Ovary (tissue), 9 donors: Measurements from ENCODE around the gene KLHL3. TPM values are rescaled to one million over a fixed set of nuclear protein-coding genes. Genes with fewer than 3 reads are reported as not detected.

ENCODE experiments used
- DNase-seq, 5 donors: peaks; one replicate each; pipeline ENCODE4 v3.0.0-alpha.2; 2019 to 2020
- H3K27ac ChIP-seq, 2 donors: fragments of 200-600 bp; one replicate each; pipeline versions ENCODE4 v1.5.1 to v1.8.0; 2019 to 2022
- H3K27me3 ChIP-seq: fragments of 200-600 bp; one replicate; pipeline ENCODE4 v1.8.0; 2022
- H3K36me3 ChIP-seq: fragments of 200-600 bp; sonication (generic); one replicate; pipeline ENCODE4 v1.5.1; 2019
- H3K4me1 ChIP-seq: one replicate; pipeline ENCODE4 v1.8.1; 2013; ENCODE audit warnings: mild to moderate bottlenecking, moderate library complexity; ENCODE audit not compliant: insufficient read depth
- H3K4me3 ChIP-seq: fragments of 200-600 bp; sonication (generic); one replicate; pipeline ENCODE4 v1.5.1; 2017
- H3K9me3 ChIP-seq, 2 donors: fragments of 200-600 bp in 1 of 2; sonication (generic) in 1 of 2; one replicate each; pipeline versions ENCODE4 v1.5.1 to v1.8.1; 2013 to 2019; ENCODE audit warnings: mild to moderate bottlenecking in 1 of 2, moderate library complexity in 1 of 2
- CTCF ChIP-seq, 3 donors: fragments of 450-650 bp in 2 of 3; fragments of 200-600 bp in 1 of 3; IDR thresholded peaks; one replicate each; pipeline versions ENCODE4 v1.5.1 to v1.8.0; 2016 to 2022; ENCODE audit warnings: antibody characterized with exemption in 3 of 3, mild to moderate bottlenecking in 1 of 3
- EP300 ChIP-seq: sonication (generic); formaldehyde crosslinking; IDR thresholded peaks from one replicate; pipeline ENCODE4 v1.6.1; 2017; ENCODE audit warnings: antibody characterized with exemption
- POLR2A ChIP-seq: fragments of 450-650 bp; IDR thresholded peaks from one replicate; pipeline ENCODE4 v1.6.1; 2017; ENCODE audit warnings: antibody characterized with exemption, mild to moderate bottlenecking, moderate library complexity
- WGBS, 3 donors: extraction: QIAGEN DNeasy Blood & Tissue Kit in 1 of 3; methylation state at CpG; one replicate each; pipeline versions ENCODE4 v1.1.5 to v1.1.7; 2013 to 2017; 5-methylcytosine and 5-hydroxymethylcytosine counted together
- intact Hi-C, 4 donors: fragments of 100-400 bp; cut with DNase I; formaldehyde crosslinking; loops; one replicate each; pipeline versions ENCODE4 v1.11.0 to v1.15.1; 2022 to 2023
- polyA plus RNA-seq, 2 donors: library from polyadenylated mRNA; stranded (reverse); fragments of 200-250 nt in 1 of 2; fragments of 350-450 nt in 1 of 2; fragmentation: Illumina TruSeq in 1 of 2; extraction: RNeasy Lipid Tissue Mini Kit (QIAGEN cat#74804) in 1 of 2; gene quantifications; one replicate each; pipeline ENCODE4 v1.2.3, GENCODE V29; 2013 to 2014
- total RNA-seq, 7 donors: library from RNA; depleted of rRNA in 2 of 7; stranded (reverse); fragments of >200 nt in 2 of 7; fragmentation: NEBNext Ultra II Directional in 3 of 7; extraction: Animal tissue kit (Norgen Biotek cat#: 25700) in 3 of 7; gene quantifications; one replicate each; pipeline versions ENCODE4 v1.1.0 to v1.2.4, GENCODE V29; 2016 to 2023
- donor health status: DM: no; HTN: no; CAD: no; lungs with moderate emphysema.
- donor health status: DM: no; HTN: no; CAD: no.
- donor health status: Bipolar disorder and iron deficiency.
- donor health status: DM: yes; HTN: yes; CAD: no.
- donor health status: DM: no; HTN: no; CAD: no.
- donor health status: DM: yes; HTN: yes; CAD: no.

Gene KLHL3
- total and polyA plus RNA-seq, 9 donors = 2.9 to 15.7 (median 8.7) TPM

- DNase-seq = no peak
- TF ChIP-seq POLR2A (no peak), CTCF (IDR thresholded peaks at IDR 0.05) (no peak), EP300 (no peak)
- no peaks in the 10 kb centered on the region for H3K27me3 ChIP-seq
- no peaks in the 10 kb centered on the region for H3K9me3 ChIP-seq
- no peak overlapping the region for H3K27ac ChIP-seq
- H3K4me3 ChIP-seq = no peak overlapping the region
- WGBS, 3 donors = 87 to 97% (median 92%) methylated on average over 2 of the region's 2 CpGs
- intact Hi-C loops = no loop called here
- H3K4me1 ChIP-seq = no peaks in the 10 kb centered on the region
- no peaks in the 10 kb centered on the region for H3K36me3 ChIP-seq
These were observed 8.3 kb downstream of the KLHL3 start for GRCh38 chr5:137727623-137728022.

- no peak for DNase-seq
- Histone ChIP-seq H3K27me3 (no peaks in the 10 kb centered on the region), H3K27ac (no peak overlapping the region), H3K4me3 (no peak overlapping the region), H3K4me1 (no peaks in the 10 kb centered on the region), H3K9me3 (no peaks in the 10 kb centered on the region), H3K36me3 (no peaks in the 10 kb centered on the region)
- 91 to 93% (median 92%) methylated on average over 2 of the region's 2 CpGs for WGBS, 3 donors
- intact Hi-C loops = no loop called here
- TF ChIP-seq POLR2A = no peak
- no peak for TF ChIP-seq EP300
- no peak for TF ChIP-seq CTCF (IDR thresholded peaks at IDR 0.05)
These were observed 11.6 kb downstream of the KLHL3 start for GRCh38 chr5:137724251-137724650.

DNA sequence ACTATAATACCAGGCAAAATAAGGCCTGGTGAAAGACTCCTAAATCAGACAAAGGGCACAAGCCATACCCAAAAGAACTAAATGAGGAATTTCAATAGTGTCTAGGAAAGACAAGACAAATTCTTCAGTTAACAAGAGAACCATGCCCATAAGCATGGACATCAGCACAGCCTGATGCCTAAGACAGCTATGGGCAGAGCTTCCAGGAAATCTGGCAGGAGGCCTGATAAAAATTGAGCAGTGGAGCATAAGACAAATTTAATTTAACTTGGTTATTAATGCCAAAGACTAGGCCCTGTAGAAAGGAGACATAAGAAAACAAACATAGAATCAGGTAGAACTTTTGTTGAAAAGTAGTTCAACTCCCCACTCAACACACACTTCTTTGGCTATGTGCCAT is 17.3 kb downstream of the KLHL3 start:
- DNase-seq = no peak
- Histone ChIP-seq H3K4me3 (no peak overlapping the region), H3K4me1 (no peaks in the 10 kb centered on the region), H3K27ac (no peak overlapping the region), H3K9me3 (no peaks in the 10 kb centered on the region), H3K27me3 (no peaks in the 10 kb centered on the region), H3K36me3 (no peaks in the 10 kb centered on the region)
- no peak for TF ChIP-seq CTCF (IDR thresholded peaks at IDR 0.05)
- no peak for TF ChIP-seq POLR2A
- no peak for TF ChIP-seq EP300
- intact Hi-C loops = no loop called here

GRCh38 chr5:137716337-137716736 is 19.6 kb downstream of the KLHL3 start:
- no peak for DNase-seq
- intact Hi-C loops = no loop called here
- H3K36me3 ChIP-seq = no peaks in the 10 kb centered on the region
- WGBS, 3 donors = 94 to 97% (median 97%) methylated on average over 3 of the region's 3 CpGs
- no peaks in the 10 kb centered on the region for H3K4me1 ChIP-seq
- no peak for TF ChIP-seq EP300
- H3K27me3 ChIP-seq = no peaks in the 10 kb centered on the region
- H3K27ac ChIP-seq = no peak overlapping the region
- H3K4me3 ChIP-seq = no peak overlapping the region
- no peaks in the 10 kb centered on the region for H3K9me3 ChIP-seq

GRCh38 chr5:137715456-137715855 is 20.4 kb downstream of the KLHL3 start:
- TF ChIP-seq POLR2A (no peak), EP300 (no peak), CTCF (IDR thresholded peaks at IDR 0.05) (no peak)
- Histone ChIP-seq H3K27ac (no peak overlapping the region), H3K4me3 (no peak overlapping the region), H3K4me1 (no peaks in the 10 kb centered on the region), H3K9me3 (no peaks in the 10 kb centered on the region), H3K36me3 (no peaks in the 10 kb centered on the region), H3K27me3 (no peaks in the 10 kb centered on the region)
- 97 to 98% (median 97%) methylated on average over 1 of the region's 1 CpG for WGBS, 3 donors
- no peak for DNase-seq
- intact Hi-C loops = no loop called here
